HG02885 (cell line): ENCODE measurements around the gene TMPRSS13.

Experiments
- ATAC-seq: cut with Tn5 transposase; IDR thresholded peaks from one replicate; pipeline ENCODE4 v1.9.1; 2021; ENCODE audit warnings: mild to moderate bottlenecking; ENCODE audit not compliant: unreplicated experiment, poor library complexity

Gene TMPRSS13

GRCh38 chr11:117860139-117860538, 69.1 kb downstream of the TMPRSS13 start:
- ATAC-seq = no peak

GRCh38 chr11:117859488-117860112, 69.6 kb downstream of the TMPRSS13 start:
- no peak for ATAC-seq

DNA sequence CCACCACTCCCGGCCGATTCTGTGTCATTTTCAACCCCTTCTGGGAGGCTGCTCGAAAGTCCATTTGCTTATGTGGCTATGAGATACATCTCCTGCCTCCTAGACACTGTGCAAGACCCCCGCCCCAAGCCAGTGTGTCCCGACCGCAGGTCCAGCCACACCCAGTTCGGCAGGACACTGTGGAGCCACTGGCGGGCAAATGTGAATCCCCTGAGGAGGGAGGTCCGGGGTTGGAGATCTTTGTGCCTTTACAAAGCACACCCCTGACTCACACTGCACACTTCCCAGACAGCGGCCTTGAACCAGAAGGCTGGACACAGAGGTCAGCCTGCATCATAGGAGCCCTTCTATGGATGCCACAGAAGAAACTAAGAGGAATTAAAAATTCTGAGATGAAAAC, 70.1 kb downstream of the TMPRSS13 start:
- ATAC-seq = no peak

GRCh38 chr11:117857734-117858414, 71.3 kb downstream of the TMPRSS13 start:
- ATAC-seq = no peak

DNA sequence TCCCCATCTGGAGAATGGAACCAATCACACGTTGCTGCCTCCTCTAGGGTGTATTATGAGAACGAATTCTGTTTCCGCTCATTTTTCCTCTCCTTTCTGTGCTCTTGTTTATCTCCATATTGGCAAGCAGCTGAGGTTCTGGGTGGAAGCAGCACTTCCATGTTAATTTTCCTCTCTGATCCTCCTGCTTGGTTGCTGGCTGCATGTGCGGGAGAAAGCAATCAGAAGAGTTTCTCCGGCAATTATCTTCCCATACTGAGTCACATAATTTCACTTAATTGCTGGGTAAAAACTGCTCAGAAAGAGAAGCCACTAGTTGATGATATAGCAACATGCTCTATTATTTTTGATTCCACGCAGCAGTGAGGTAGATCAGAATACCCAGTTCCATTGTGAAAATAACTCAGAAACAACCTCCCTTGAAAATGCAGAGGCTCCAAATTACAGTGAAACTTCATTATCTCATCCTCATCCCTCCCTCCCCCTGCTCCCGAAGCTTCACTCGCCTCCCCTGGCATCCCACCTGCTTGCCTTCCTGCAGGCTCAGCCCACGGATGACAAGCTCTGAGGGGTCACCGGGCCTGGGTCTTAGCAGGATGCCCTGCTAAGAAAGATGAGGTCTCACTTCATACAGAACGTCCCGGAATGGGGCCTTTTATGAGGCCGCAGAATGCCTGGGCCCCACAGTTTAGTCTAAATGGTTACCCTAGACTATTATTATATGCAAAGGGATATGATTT, 73.1 kb downstream of the TMPRSS13 start:
- no peak for ATAC-seq

DNA sequence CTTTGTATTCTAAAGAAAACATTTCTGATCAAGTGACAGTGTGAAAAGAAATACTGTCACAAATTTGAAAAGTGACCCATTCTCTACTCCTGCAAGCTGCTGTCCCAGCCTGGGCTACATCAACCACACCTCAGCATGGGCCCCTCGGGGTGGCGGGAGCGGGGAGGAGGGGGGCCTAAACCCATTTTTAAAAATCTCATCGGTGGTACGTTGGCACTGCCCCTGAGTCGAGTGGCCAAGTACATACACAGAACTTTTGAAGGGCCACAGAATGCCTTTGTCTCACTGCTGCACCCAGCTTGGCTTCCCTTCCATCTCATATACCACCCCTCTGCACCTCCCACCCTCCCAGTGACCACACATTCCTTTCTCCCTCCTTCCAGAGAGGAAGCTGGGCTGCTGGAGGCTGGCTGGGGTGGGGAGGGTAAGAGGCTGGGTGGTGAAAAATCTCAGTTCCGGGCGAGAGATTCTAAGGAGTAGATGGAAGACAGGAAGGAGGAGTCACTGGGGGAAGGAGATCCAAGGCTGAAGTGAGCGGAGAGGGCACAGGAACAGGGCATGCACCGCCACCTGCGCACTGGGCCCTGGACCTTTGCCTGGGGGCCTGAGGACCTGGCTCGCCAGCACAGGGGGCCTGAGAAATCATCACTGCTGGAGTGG, 73.9 kb downstream of the TMPRSS13 start:
- ATAC-seq = no peak

DNA sequence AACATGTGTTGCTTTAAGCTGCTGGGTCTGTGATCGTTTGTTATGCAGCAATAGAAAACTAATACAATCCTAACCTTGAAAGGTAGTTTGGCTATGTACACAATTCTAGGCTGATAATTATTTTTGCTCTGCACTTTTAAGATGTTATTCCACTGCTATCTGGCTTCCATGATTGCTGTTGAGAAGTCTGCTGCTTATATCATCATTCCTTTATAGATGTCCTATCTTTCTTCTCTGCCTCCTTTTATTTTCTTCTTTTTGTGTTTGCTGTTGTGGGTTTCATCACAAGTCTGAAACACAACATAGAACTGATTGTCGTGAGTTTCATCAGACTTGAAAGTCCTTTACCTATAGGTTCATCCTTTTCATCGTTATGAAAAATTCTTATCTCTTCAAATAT, 76.9 kb downstream of the TMPRSS13 start:
- no peak for ATAC-seq

- ATAC-seq = no peak
These were observed 77.3 kb downstream of the TMPRSS13 start for GRCh38 chr11:117851852-117852251.

DNA sequence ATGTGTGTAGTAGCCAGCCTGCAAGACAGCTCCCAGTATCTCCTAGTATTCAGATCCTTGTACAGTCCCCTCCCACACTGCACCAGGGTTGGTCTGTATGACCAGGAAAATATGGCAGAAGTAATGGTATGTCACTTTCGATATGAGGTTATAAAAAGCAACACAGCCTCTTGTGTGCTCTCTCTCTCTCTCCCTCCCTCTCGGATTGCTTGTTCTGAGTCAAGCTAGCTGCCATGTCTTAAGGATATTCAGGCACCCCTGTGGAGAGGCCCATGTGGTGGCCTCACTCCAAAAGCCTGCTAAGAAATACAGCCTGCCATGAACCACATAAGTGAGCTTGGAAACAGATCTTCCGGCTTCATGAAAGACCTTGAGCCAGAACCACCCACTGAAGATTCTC, 78.1 kb downstream of the TMPRSS13 start:
- ATAC-seq = no peak
